Thyroid gland (tissue), 4 donors: ENCODE results near the gene DNAJB1. TPM values are rescaled to one million over a fixed set of nuclear protein-coding genes. Genes with fewer than 3 reads are reported as not detected.
A peak's percentile ranks its signal among the peaks of the same experiment; 100 is the strongest.

Source experiments
- DNase-seq, 2 donors: peaks; one replicate each; pipeline ENCODE4 v3.0.0-alpha.2; 2019
- H3K27ac ChIP-seq, 3 donors: fragments of 200-600 bp; sonication (generic); 1 replicate in 2 of 3; 2 replicates in 1 of 3; pipeline ENCODE4 v1.5.1; 2016 to 2019; ENCODE audit warnings: mild to moderate bottlenecking in 1 of 3, moderate library complexity in 1 of 3
- H3K27me3 ChIP-seq: fragments of 200-600 bp; sonication (generic); one replicate; pipeline ENCODE4 v1.5.1; 2019
- H3K36me3 ChIP-seq, 2 donors: fragments of 200-600 bp; sonication (generic); one replicate each; pipeline ENCODE4 v1.5.1; 2016 to 2019
- H3K4me1 ChIP-seq, 2 donors: fragments of 200-600 bp; sonication (generic); one replicate each; pipeline ENCODE4 v1.5.1; 2017 to 2019
- H3K4me3 ChIP-seq, 3 donors: fragments of 200-600 bp; sonication (generic); replicated peaks in 1 of 3; 1 replicate in 2 of 3; 2 replicates in 1 of 3; pipeline ENCODE4 v1.5.1; 2016; ENCODE audit warnings: mild to moderate bottlenecking in 1 of 3
- H3K9me3 ChIP-seq: fragments of 200-600 bp; sonication (generic); one replicate; pipeline ENCODE4 v1.5.1; 2017
- CTCF ChIP-seq, 6 experiments: fragments of 200-600 bp in 3 of 6; fragments of 450-650 bp in 3 of 6; sonication (generic) in 3 of 6; IDR thresholded peaks; one replicate each; pipeline ENCODE4 v1.5.1; 2016 to 2019; ENCODE audit warnings: antibody characterized with exemption in 6 of 6, mild to moderate bottlenecking in 2 of 6, inconsistent platforms in 1 of 6, moderate library complexity in 1 of 6
- POLR2A ChIP-seq, 2 donors: fragments of 450-650 bp; IDR thresholded peaks; one replicate each; pipeline ENCODE4 v1.6.1; 2017; ENCODE audit warnings: antibody characterized with exemption in 2 of 2, mild to moderate bottlenecking in 2 of 2, moderate library complexity in 1 of 2
- WGBS, 2 donors: methylation state at CpG; one replicate each; pipeline ENCODE4 v1.1.5; 2017; 5-methylcytosine and 5-hydroxymethylcytosine counted together
- intact Hi-C: fragments of 100-400 bp; cut with DNase I; formaldehyde crosslinking; loops from one replicate; pipeline ENCODE4 v1.15.1; 2023
- total RNA-seq, 4 donors: library from RNA; depleted of rRNA; stranded (reverse); fragments of >200 nt; gene quantifications; one replicate each; pipeline ENCODE4 v1.2.3, GENCODE V29; 2016

The DNAJB1 gene
- total RNA-seq, 4 donors from 2014 or later: 49.1 to 61.1 (median 55.3) TPM

- 93 to 95% methylated on average over 4 of the region's 4 CpGs for WGBS, 2 donors
- peaks cover 18 to 26% of the 10 kb centered on the region in 2 donors for H3K4me1 ChIP-seq
- no peak overlapping the region for H3K4me3 ChIP-seq
- TF ChIP-seq CTCF (IDR thresholded peaks at IDR 0.05): no peak
- TF ChIP-seq POLR2A (IDR thresholded peaks at IDR 0.05): no peak
- H3K36me3 ChIP-seq: peaks cover 9 to 11% of the 10 kb centered on the region in 2 donors
- H3K27ac ChIP-seq: no peak overlapping the region
- intact Hi-C loops: no loop called here
- DNase-seq: no peak
- no peaks in the 10 kb centered on the region for H3K27me3 ChIP-seq
- no peaks in the 10 kb centered on the region for H3K9me3 ChIP-seq
These were observed 2.3 kb upstream of the DNAJB1 start for GRCh38 chr19:14520543-14520942.

- Histone ChIP-seq H3K36me3 (peaks cover 15 to 17% of the 10 kb centered on the region in 2 donors), H3K27me3 (no peaks in the 10 kb centered on the region), H3K4me3 (no peak overlapping the region), H3K9me3 (no peaks in the 10 kb centered on the region), H3K4me1 (peaks cover 19 to 32% of the 10 kb centered on the region in 2 donors), H3K27ac (peak overlapping the region in 2 of 3 donors; percentile 91 to 100)
- no peak for TF ChIP-seq POLR2A (IDR thresholded peaks at IDR 0.05)
- 52 to 73% methylated on average over 2 of the region's 2 CpGs for WGBS, 2 donors
- no peak for DNase-seq
- intact Hi-C loops: no loop called here
These were observed 1.7 kb upstream of the DNAJB1 start for GRCh38 chr19:14519860-14520407.

DNA sequence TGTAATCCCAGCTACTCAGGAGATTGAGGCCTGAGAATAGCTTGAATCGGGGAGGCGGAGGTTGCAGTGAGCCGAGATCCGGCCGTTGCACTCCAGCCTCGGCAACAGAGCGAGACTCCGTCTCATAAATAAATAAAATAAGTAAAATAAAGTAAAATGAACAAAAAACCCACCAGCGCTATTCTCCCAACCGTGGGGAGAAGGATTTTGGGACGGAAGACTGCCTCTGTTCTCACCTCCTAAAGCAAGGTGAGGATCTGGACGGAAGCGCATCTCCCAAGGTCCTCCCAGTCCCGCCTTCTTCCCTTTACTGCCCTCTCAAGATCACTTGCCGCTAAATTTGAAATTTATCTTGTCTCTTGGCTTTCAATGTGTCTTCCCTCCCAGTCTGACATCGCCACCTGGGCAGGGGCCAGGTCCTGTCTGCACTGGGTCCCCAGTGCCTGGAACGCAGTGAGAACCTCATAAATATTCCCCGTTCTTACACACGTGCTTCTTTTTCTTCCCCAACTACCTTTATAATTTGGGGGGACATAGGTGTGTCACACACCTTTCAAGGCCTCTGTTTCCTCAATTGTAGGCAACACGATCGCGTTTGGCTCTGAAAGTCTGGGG, 1.2 kb upstream of the DNAJB1 start:
- Histone ChIP-seq H3K4me1 (peaks cover 19 to 34% of the 10 kb centered on the region in 2 donors), H3K36me3 (peaks cover 17 to 21% of the 10 kb centered on the region in 2 donors), H3K27me3 (no peaks in the 10 kb centered on the region), H3K27ac (peak overlapping the region; percentile 90 to 100 (median 91)), H3K9me3 (no peaks in the 10 kb centered on the region), H3K4me3 (no peak overlapping the region)
- DNase-seq: no peak
- intact Hi-C loops: no loop called here
- no peak for TF ChIP-seq CTCF (IDR thresholded peaks at IDR 0.05)
- WGBS, 2 donors: 92 to 93% methylated on average over 22 of the region's 22 CpGs

GRCh38 chr19:14517446-14517839, 754 bp downstream of the DNAJB1 start:
- intact Hi-C loops: no loop called here
- no peaks in the 10 kb centered on the region for H3K9me3 ChIP-seq
- 0 to 1% methylated on average over 10 to 24 of the region's 32 CpGs for WGBS, 2 donors
- H3K27ac ChIP-seq: peak overlapping the region; percentile 99 to 100 (median 100)
- no peaks in the 10 kb centered on the region for H3K27me3 ChIP-seq
- peak overlapping the region; percentile 80 to 99 (median 92) for H3K4me3 ChIP-seq
- peaks cover 17 to 23% of the 10 kb centered on the region in 2 donors for H3K36me3 ChIP-seq
- no peak for TF ChIP-seq CTCF (IDR thresholded peaks at IDR 0.05)
- DNase-seq: no peak
- peaks cover 19 to 34% of the 10 kb centered on the region in 2 donors for H3K4me1 ChIP-seq

GRCh38 chr19:14516746-14517438, 1.3 kb downstream of the DNAJB1 start:
- TF ChIP-seq CTCF (IDR thresholded peaks at IDR 0.05): no peak
- TF ChIP-seq POLR2A (IDR thresholded peaks at IDR 0.05): no peak

More at GRCh38 chr19:14516746-14517438, 1.3 kb downstream of the DNAJB1 start:
- intact Hi-C loops: no loop called here
- Histone ChIP-seq H3K27me3 (no peaks in the 10 kb centered on the region), H3K27ac (peak overlapping the region; percentile 99 to 100 (median 100)), H3K4me1 (peaks cover 19 to 34% of the 10 kb centered on the region in 2 donors), H3K4me3 (peak overlapping the region in 2 of 3 donors; percentile 92 to 99), H3K9me3 (no peaks in the 10 kb centered on the region), H3K36me3 (peaks cover 17 to 23% of the 10 kb centered on the region in 2 donors)
- no peak for DNase-seq
- 18 to 31% methylated on average over 16 to 22 of the region's 22 CpGs for WGBS, 2 donors
